GM03348 (cell line): ENCODE measurements around the gene FOXA3.

Experiments
- DNase-seq: peaks from one replicate; pipeline ENCODE4 v3.0.0; 2012; ENCODE audit warnings: low spot score

The FOXA3 gene

DNA sequence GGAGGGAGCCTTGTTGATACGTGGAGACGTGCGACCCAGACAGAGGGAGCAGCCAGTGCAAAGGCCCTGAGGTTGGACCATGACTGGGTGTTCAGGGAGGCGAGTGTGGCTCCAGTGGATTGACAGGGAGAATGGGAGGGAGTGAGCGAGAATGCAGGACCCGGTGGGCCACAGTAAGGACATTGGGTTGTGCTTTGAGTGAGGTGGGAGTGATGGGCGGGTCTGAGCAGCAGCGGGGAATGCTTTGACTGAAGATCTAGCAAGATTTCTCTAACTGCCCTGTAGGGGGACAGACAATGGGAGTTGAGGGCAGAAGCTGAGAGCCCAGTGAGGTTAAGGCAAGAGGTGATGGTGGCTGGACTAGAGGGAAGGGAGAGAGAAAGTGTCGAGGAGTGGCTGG lies 58.2 kb downstream of the FOXA3 start:
- DNase-seq: no peak
